GM12878 (cell line): ENCODE results near the gene EHBP1.

Experiments
- CBX5 ChIP-seq: sonication (generic); IDR thresholded peaks from 2 replicates; pipeline ENCODE4 v1.6.1; 2016; ENCODE audit warnings: low read depth, moderate library complexity, mild to moderate bottlenecking, inconsistent platforms
- CHD1 ChIP-seq: IDR thresholded peaks from 2 replicates; pipeline ENCODE4 v1.6.1; 2012; ENCODE audit warnings: low read depth, low read length, improper control_type of control experiment
- EGR1 ChIP-seq, 2 experiments: IDR thresholded peaks; 1 replicate in 1 of 2; 2 replicates in 1 of 2; pipeline ENCODE4 v1.6.1; 2011 to 2012; ENCODE audit warnings: low read depth in 2 of 2, low read length in 2 of 2, borderline replicate concordance in 1 of 2, mild to moderate bottlenecking in 1 of 2, moderate library complexity in 1 of 2
- EP300 ChIP-seq, 2 experiments: fragments of 150-350 bp in 1 of 2; IDR thresholded peaks; 2 replicates each; pipeline ENCODE4 v1.6.1; 2011 to 2012; ENCODE audit warnings: low read depth in 2 of 2, low read length in 2 of 2, borderline replicate concordance in 1 of 2, improper control_type of control experiment in 1 of 2, inconsistent platforms in 1 of 2; ENCODE audit not compliant: control insufficient read depth in 1 of 2
- ESRRA ChIP-seq: IDR thresholded peaks from 2 replicates; pipeline ENCODE4 v1.6.1; 2012; ENCODE audit warnings: mild to moderate bottlenecking, low read length, improper control_type of control experiment
- FOXK2 ChIP-seq: fragments of 450-650 bp; IDR thresholded peaks from 2 replicates; pipeline ENCODE4 v1.6.1; 2017; ENCODE audit warnings: mild to moderate bottlenecking, moderate library complexity
- IKZF1 ChIP-seq: fragments of 450-650 bp; conservative IDR thresholded peaks from 2 replicates; pipeline ENCODE4 v1.6.1; 2017; ENCODE audit warnings: antibody characterized with exemption, mild to moderate bottlenecking
- POLR2A ChIP-seq: IDR thresholded peaks from 2 replicates; pipeline ENCODE4 v1.6.1; 2011; ENCODE audit warnings: low read depth, mild to moderate bottlenecking, low read length
- POLR2AphosphoS2 ChIP-seq: IDR thresholded peaks from 2 replicates; pipeline ENCODE4 v1.6.1; 2011; ENCODE audit warnings: low read depth, mild to moderate bottlenecking, low read length, improper control_type of control experiment, moderate library complexity
- POLR2AphosphoS5 ChIP-seq: IDR thresholded peaks from 2 replicates; pipeline ENCODE4 v1.6.1; 2011; ENCODE audit warnings: mild to moderate bottlenecking, low read length, inconsistent platforms
- TF ChIP-seq, protein P1 (sequence below), 3 experiments: IDR thresholded peaks in 2 of 3; conservative IDR thresholded peaks in 1 of 3; 2 replicates each; pipeline ENCODE4 v1.5.1; 2011; ENCODE audit warnings: low read depth in 3 of 3, low read length in 3 of 3, mild to moderate bottlenecking in 3 of 3, control low read depth in 2 of 3, moderate library complexity in 2 of 3, inconsistent platforms in 1 of 3, mixed read lengths in 1 of 3; ENCODE audit not compliant: control insufficient read depth in 2 of 3, insufficient read depth in 1 of 3; ENCODE audit errors: extremely low read depth in 1 of 3

DNA sequence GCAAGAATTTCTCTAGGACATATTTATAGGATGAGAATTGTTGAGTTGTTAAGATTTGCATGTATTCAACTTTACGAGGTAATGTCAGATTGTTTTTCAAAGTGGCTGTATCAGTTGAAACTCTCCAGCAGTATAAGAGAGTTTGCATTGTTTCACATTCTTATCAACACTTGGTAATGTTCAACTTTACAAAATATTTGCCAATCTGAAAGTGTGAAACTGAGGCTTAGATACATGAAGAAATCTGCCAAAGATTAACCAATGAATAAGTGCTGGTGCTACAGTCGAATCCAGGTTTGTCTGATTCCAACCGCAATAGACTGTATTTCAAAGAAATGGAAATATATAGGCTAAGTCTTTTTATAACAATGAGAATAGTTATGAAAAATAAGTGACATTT is 117.0 kb downstream of the EHBP1 start:
- TF ChIP-seq POLR2AphosphoS5 (no peak), ESRRA (no peak), EP300 (IDR thresholded peaks at IDR 0.05; ENCODE audit: borderline replicate concordance in 1 of 2, control insufficient read depth in 1 of 2, low read depth in 2 of 2, low read length in 2 of 2) (no peak), POLR2A (no peak), IKZF1 (no peak), CHD1 (no peak), FOXK2 (no peak), CBX5 (no peak), EGR1 (IDR thresholded peaks at IDR 0.05; ENCODE audit: borderline replicate concordance in 1 of 2, low read depth in 2 of 2, low read length in 2 of 2) (no peak), POLR2AphosphoS2 (no peak)
- TF ChIP-seq, protein P1, sequence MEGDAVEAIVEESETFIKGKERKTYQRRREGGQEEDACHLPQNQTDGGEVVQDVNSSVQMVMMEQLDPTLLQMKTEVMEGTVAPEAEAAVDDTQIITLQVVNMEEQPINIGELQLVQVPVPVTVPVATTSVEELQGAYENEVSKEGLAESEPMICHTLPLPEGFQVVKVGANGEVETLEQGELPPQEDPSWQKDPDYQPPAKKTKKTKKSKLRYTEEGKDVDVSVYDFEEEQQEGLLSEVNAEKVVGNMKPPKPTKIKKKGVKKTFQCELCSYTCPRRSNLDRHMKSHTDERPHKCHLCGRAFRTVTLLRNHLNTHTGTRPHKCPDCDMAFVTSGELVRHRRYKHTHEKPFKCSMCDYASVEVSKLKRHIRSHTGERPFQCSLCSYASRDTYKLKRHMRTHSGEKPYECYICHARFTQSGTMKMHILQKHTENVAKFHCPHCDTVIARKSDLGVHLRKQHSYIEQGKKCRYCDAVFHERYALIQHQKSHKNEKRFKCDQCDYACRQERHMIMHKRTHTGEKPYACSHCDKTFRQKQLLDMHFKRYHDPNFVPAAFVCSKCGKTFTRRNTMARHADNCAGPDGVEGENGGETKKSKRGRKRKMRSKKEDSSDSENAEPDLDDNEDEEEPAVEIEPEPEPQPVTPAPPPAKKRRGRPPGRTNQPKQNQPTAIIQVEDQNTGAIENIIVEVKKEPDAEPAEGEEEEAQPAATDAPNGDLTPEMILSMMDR (IDR thresholded peaks at IDR 0.05 in 2 of 3, conservative IDR thresholded peaks at IDR 0.05 in 1 of 3; ENCODE audit: control insufficient read depth in 2 of 3, extremely low read depth in 1 of 3, insufficient read depth in 1 of 3, low read depth in 3 of 3, low read length in 3 of 3), result no peak
